ENCODE measurements around the gene PDRG1. TPM values are rescaled to one million over a fixed set of nuclear protein-coding genes. Genes with fewer than 3 reads are reported as not detected.
A peak's percentile ranks its signal among the peaks of the same experiment; 100 is the strongest.
"Not testable (repeated sequence)": the region's sequence is repeated elsewhere in the genome, so short reads cannot be mapped to it uniquely, and the experiment has no call there.

PDRG1 gene
- total RNA-seq, 1 experiment from 2014 or later: 31.4 TPM

- no peaks in the 10 kb centered on the region for H3K27me3 ChIP-seq
Observed at GRCh38 chr20:31920275-31920855, 31.5 kb downstream of the PDRG1 start.

GRCh38 chr20:31919410-31920155, 32.3 kb downstream of the PDRG1 start:
- Histone ChIP-seq H3K9me3 (no peaks in the 10 kb centered on the region), H3K36me3 (no peaks in the 10 kb centered on the region), H3K27me3 (no peaks in the 10 kb centered on the region), H3K4me3 (no peak overlapping the region)
- DNase-seq: no peak

More at GRCh38 chr20:31920275-31920855, 31.5 kb downstream of the PDRG1 start:
- Histone ChIP-seq H3K9me3 (no peaks in the 10 kb centered on the region), H3K36me3 (no peaks in the 10 kb centered on the region), H3K4me3 (no peak overlapping the region)
- no peak for DNase-seq

DNA sequence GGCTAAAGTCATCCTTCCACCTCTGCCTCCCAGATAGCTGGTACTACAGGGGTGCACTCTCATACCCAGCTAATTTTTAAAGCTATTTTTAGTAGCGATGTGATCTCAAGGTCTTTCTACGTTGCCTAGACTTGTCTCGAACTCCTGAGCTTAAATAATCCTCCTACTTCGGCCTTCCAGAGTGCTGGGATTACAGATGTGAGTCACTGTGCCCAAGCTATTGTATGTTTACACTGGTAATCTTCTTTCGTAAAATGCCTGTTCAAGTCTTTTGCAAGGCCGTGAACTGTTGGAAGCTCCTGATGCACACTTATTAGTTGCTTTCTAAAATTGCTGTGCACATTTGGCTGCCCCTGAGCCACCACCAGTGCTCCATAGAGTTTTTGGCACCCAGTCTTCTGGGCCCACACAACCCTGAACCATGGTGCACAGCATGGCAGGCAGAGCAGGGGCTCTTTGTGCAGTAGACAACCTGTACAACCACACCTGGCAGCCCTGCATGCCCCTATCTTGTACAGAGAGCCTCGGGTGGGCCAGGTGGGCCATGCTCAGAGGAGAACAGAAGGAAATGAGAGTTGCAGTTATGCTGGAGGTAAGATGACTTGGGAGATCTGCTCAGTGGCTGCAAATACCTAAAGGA, 33.3 kb downstream of the PDRG1 start:
- no peak for DNase-seq
- Histone ChIP-seq H3K27me3 (no peaks in the 10 kb centered on the region), H3K36me3 (no peaks in the 10 kb centered on the region), H3K4me3 (no peak overlapping the region), H3K9me3 (no peaks in the 10 kb centered on the region)

DNA sequence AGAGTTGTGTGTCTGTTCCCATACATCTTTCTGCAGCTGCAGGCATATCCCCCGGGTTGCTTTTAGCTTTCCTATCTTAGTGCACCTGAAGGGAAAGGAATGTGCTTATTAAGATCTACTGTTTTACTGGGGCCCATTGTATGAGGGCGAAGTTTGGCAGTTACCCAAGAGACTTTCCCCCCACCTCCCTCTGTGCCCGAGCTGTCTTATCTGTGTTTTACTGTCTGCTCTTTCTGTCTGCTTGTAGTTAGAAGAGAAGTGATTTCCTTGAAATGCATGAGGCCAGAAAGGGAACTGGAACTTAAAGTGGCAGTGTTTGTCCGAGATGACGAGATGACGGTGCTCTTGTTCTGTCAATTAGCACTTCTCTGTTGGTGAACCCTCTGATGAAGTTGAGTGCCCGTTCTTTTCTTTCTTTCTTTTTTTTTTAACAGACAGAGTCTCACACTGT, 33.9 kb downstream of the PDRG1 start:
- H3K36me3 ChIP-seq, H3K9me3 ChIP-seq, H3K27me3 ChIP-seq, DNase-seq, H3K4me3 ChIP-seq: not testable (repeated sequence)

DNA sequence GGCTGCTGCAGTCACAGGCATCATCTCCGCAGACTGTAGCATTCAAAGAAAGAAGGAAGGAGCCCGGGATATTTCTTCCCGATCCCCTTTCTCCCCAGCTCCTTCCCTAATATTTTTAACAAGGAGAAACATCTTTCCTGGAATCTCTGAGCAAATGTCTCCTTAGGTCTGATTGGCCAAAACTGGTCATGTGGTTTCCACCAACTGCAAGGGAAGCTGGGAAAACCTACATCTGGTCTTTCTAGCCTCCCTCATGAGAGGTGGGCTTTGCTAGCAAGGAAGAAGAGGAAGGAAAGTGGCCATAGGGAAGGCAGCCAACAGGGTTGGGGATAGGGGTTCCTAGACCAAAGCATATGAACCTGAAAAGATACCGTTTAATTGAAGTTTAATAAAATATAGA, 35.1 kb downstream of the PDRG1 start:
- no peaks in the 10 kb centered on the region for H3K27me3 ChIP-seq

GRCh38 chr20:31915491-31916280, 36.2 kb downstream of the PDRG1 start:
- H3K4me3 ChIP-seq: no peak overlapping the region
- H3K36me3 ChIP-seq: no peaks in the 10 kb centered on the region
- no peaks in the 10 kb centered on the region for H3K9me3 ChIP-seq
- H3K27me3 ChIP-seq: no peaks in the 10 kb centered on the region
- DNase-seq: no peak

More for the DNA sequence above, 35.1 kb downstream of the PDRG1 start:
- H3K9me3 ChIP-seq: no peaks in the 10 kb centered on the region
- H3K36me3 ChIP-seq: no peaks in the 10 kb centered on the region
- H3K4me3 ChIP-seq: no peak overlapping the region
- no peak for DNase-seq

GRCh38 chr20:31914170-31914569, 37.7 kb downstream of the PDRG1 start:
- Histone ChIP-seq H3K9me3 (no peaks in the 10 kb centered on the region), H3K27me3 (no peaks in the 10 kb centered on the region), H3K36me3 (no peaks in the 10 kb centered on the region), H3K4me3 (no peak overlapping the region)
- DNase-seq: no peak

DNA sequence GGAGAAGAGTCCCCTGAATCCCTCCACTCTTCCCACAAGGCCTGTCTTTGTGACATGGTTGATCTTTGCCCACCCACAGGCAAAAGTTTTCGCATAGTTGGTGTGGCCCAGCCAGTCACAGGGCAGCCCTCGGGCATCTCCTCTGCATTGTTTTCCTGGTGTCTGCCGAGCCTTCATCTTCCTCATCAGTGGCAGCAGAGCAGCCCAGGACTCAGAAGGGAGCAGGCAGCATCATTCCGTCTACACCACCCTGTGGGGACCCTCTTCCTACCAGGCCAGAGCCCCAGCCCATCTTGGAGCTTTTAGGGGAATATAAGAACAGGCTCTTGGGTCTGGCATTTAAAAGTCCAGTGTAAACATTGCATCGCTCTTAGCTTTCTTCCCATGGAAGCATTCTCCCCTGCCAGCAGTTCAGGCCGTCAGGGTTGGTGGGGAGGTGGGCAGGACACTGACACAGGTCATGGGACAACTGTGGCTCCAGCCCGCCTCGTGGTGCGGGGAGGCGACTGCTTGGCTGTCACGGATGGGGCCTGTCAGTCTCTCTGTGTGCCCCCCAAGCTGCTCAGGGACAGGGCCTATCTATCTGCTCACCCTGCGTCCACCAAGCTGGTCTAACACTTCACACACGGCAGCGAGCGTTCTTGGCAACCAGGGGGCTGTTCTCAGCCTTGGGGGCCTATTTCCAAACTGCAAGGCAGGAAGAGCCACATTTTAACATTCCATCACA, 38.3 kb downstream of the PDRG1 start:
- Histone ChIP-seq H3K36me3 (no peaks in the 10 kb centered on the region), H3K27me3 (no peaks in the 10 kb centered on the region), H3K4me3 (no peak overlapping the region), H3K9me3 (no peaks in the 10 kb centered on the region)
- DNase-seq: no peak

GRCh38 chr20:31910071-31910803, 41.6 kb downstream of the PDRG1 start:
- no peak overlapping the region for H3K4me3 ChIP-seq
- no peak for DNase-seq
- H3K27me3 ChIP-seq: no peaks in the 10 kb centered on the region
- H3K9me3 ChIP-seq: no peaks in the 10 kb centered on the region
- H3K36me3 ChIP-seq: no peaks in the 10 kb centered on the region

DNA sequence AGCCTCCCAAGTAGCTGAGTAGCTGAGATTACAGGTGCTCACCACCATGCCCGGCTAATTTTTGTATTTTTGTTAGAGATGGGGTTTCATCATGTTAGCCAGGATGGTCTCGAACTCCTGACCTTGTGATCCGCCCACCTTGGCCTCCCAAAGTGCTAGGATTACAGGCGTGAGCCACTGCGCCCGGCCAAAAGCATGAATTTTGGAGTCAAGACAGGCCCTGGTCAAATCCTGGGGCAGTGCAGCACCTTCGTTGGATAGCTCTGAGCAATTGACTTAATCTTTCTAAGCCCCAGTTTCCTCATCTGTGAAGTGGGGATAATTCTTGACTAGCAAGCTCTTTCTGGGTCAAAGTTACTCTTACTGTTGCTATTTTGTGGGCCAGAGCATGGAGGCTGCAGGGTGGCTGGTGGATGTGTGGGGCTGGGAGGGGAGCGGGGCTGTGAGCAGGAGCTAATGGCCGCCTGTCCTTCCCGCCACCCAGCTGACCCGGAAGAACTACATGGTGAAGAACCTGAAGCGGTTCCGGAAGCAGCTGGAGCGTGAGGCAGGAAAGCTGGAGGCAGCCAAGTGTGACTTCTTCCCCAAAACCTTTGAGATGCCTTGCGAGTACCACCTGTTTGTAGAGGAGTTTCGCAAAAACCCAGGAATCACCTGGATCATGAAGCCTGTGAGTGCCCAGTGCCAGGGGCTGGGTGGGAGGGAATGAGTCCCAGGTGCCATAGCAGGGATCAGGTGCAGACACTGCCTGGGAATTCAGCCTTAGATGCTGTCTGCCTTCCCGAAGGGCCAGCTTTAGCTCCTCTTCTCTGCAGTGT, 42.4 kb downstream of the PDRG1 start:
- no peaks in the 10 kb centered on the region for H3K36me3 ChIP-seq
- H3K4me3 ChIP-seq: no peak overlapping the region
- no peaks in the 10 kb centered on the region for H3K27me3 ChIP-seq
- H3K9me3 ChIP-seq: no peaks in the 10 kb centered on the region
- no peak for DNase-seq

DNA sequence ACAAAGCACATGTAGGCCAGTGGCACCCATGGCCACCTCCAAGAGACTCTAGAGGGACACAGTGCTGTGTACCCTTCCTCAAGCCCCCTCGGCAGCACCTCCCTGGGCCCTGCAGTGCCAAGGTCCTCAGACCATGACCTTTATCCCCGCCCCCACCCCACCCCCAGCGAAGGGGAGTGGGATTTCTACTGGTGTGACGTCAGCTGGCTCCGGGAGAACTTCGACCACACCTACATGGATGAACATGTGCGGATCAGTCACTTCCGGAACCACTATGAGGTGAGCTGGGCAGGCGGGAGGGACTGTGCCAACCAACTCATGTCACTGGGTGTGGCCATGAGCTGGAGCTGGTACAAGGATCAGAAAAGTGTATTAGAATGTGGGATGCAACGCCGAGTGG, 43.4 kb downstream of the PDRG1 start:
- no peaks in the 10 kb centered on the region for H3K9me3 ChIP-seq
- no peaks in the 10 kb centered on the region for H3K27me3 ChIP-seq
- no peaks in the 10 kb centered on the region for H3K36me3 ChIP-seq
- DNase-seq: peak; percentile 41
- H3K4me3 ChIP-seq: no peak overlapping the region

DNA sequence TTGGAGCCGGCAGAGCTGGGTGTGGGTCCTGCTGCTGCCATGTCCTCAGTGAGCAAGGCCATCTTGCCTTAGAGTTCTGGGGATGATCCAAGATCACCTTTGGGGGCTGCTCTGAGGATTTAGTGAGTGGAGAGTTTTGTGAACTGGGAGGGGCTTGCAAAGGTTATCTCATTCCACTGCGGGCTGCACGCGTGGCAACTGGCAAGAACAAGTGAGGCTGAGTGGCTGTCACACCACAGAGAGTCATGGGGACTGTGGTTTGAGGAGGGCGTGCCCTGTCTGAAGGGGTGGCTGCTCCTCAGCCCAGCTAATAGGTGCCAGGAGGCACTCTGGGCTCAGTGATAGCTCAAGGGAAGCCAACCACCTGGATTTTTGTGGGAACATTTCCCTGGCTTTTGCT, 43.8 kb downstream of the PDRG1 start:
- H3K27me3 ChIP-seq: no peaks in the 10 kb centered on the region
- DNase-seq: no peak
- H3K9me3 ChIP-seq: no peaks in the 10 kb centered on the region
- H3K4me3 ChIP-seq: no peak overlapping the region
- no peaks in the 10 kb centered on the region for H3K36me3 ChIP-seq

- Histone ChIP-seq H3K4me3 (no peak overlapping the region), H3K27me3 (no peaks in the 10 kb centered on the region), H3K36me3 (no peaks in the 10 kb centered on the region), H3K9me3 (no peaks in the 10 kb centered on the region)
- DNase-seq: no peak
Observed at GRCh38 chr20:31907046-31907445, 44.8 kb downstream of the PDRG1 start.

DNA sequence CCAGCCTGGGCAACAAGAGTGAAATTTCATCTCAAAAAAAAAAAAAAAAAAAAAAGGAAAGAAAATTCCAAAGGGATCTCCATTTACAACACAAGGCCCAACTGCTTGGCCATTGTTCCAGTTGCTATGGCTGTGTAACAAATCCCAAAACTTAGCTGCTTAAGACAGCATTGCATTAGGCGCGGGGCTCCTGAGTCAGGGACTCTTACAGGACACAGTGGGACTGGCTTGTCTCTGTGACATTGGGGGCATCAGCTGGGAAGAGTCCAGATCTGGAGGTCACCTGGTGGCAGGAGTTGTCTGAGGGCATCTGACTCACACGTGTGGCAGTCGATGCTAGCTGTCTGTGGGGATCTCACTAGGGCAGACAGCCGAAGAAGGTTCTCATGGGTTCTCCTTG, 45.8 kb downstream of the PDRG1 start:
- DNase-seq: no peak
- Histone ChIP-seq H3K4me3 (no peak overlapping the region), H3K9me3 (no peaks in the 10 kb centered on the region), H3K27me3 (no peaks in the 10 kb centered on the region), H3K36me3 (no peaks in the 10 kb centered on the region)

DNA sequence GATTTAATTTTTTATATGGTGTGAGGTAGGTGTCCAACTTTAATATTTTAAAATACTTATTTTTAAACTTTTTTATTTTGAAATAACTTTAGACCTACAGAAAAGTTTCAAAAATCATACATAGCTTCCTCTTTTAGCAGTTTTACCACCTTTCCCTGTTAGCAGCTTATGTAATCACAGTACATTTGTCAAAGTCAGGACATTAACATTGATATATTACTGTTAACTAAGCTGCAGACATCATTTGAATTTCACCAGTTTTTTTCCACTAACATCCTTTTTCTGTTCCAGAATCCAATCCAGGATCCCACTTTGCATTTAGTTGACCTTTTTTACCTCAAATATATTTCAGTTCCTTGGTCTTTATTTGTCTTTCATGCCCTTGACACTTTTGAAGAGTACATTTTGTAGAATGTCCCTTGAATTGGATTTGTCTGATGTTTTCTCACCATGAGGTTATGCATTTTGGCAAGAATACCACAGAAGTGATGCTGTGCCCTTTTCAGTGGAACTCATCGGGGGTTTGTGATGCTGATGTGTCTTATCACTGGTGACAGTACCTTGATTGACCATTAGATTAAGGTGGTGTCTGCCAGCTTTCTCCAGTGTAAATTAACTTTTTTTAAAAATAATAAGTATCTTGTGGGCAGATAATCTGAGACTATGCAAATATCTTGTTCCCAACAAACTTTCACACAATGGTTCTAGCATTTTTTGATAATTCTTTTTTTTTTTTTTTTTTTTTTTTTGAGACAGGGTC, 48.0 kb downstream of the PDRG1 start:
- Histone ChIP-seq H3K4me3 (no peak overlapping the region), H3K27me3 (no peaks in the 10 kb centered on the region), H3K36me3 (no peaks in the 10 kb centered on the region), H3K9me3 (no peaks in the 10 kb centered on the region)
- no peak for DNase-seq

All from MG63 (cell line).